CD4-positive, alpha-beta T cell (primary cell): ENCODE results near the gene RPS15A. TPM values are rescaled to one million over a fixed set of nuclear protein-coding genes. Genes with fewer than 3 reads are reported as not detected.

Experiments used
- ATAC-seq: fragments of 200-7000 bp; cut with Tn5 transposase; one replicate; pipeline ENCODE4 v1.10.0; 2022; ENCODE audit warnings: mild to moderate bottlenecking; ENCODE audit not compliant: poor library complexity
- CTCF ChIA-PET: fragments of 350-600 bp; sonication (Branson Sonifier 250); formaldehyde crosslinking; loops from one replicate; lab custom pipeline; 2021; ENCODE audit warnings: antibody characterized with exemption, inconsistent platforms; lab: Charles Lee
- POLR2A ChIA-PET: fragments of 350-600 bp; sonication (Branson Sonifier 250); formaldehyde crosslinking; loops from one replicate; lab custom pipeline; 2021; ENCODE audit warnings: antibody characterized with exemption, inconsistent platforms; lab: Charles Lee
- DNase-seq, 14 experiments: peaks; one replicate each; pipeline ENCODE4 v3.0.0-alpha.2; 2013 to 2020; ENCODE audit warnings: mixed read lengths in 2 of 14
- H3K27ac ChIP-seq, 2 donors: one replicate each; pipeline versions ENCODE4 v1.5.1 to v1.7.0; 2013; ENCODE audit warnings: low read length in 2 of 2, low read depth in 1 of 2, mild to moderate bottlenecking in 1 of 2
- H3K27me3 ChIP-seq, 2 experiments: 1 replicate in 1 of 2; 2 replicates in 1 of 2; pipeline versions ENCODE4 v1.6.1 to v1.7.0; 2013; ENCODE audit warnings: low read length in 2 of 2, control low read depth in 1 of 2, mild to moderate bottlenecking in 1 of 2, moderate library complexity in 1 of 2; ENCODE audit not compliant: insufficient read depth in 2 of 2, control insufficient read depth in 1 of 2
- H3K36me3 ChIP-seq: one replicate; pipeline ENCODE4 v1.6.1; 2013; ENCODE audit warnings: low read length, control low read depth; ENCODE audit not compliant: insufficient read depth
- H3K4me1 ChIP-seq: one replicate; pipeline ENCODE4 v1.6.1; 2013; ENCODE audit warnings: low read length, control low read depth; ENCODE audit not compliant: insufficient read depth
- H3K4me3 ChIP-seq: one replicate; pipeline ENCODE4 v1.5.1; 2013; ENCODE audit warnings: mild to moderate bottlenecking, low read length, moderate library complexity
- H3K9me3 ChIP-seq, 2 experiments: 1 replicate in 1 of 2; 2 replicates in 1 of 2; pipeline versions ENCODE4 v1.6.1 to v1.7.0; 2013; ENCODE audit warnings: low read length in 2 of 2, mild to moderate bottlenecking in 2 of 2, control low read depth in 1 of 2, moderate library complexity in 1 of 2; ENCODE audit not compliant: control insufficient read depth in 1 of 2, insufficient read depth in 1 of 2
- H3K27ac Mint-ChIP-seq: one replicate; pipeline ENCODE4 v1.8.0; 2020; ENCODE audit warnings: mixed read lengths
- H3K27me3 Mint-ChIP-seq: one replicate; pipeline ENCODE4 v1.8.0; 2021; ENCODE audit warnings: mixed read lengths
- H3K36me3 Mint-ChIP-seq: one replicate; pipeline ENCODE4 v1.8.0; 2021; ENCODE audit warnings: low read depth, mixed read lengths
- H3K4me1 Mint-ChIP-seq: one replicate; pipeline ENCODE4 v1.8.0; 2021; ENCODE audit warnings: low read depth, mixed read lengths
- H3K4me3 Mint-ChIP-seq: one replicate; pipeline ENCODE4 v1.8.0; 2020; ENCODE audit warnings: mild to moderate bottlenecking, mixed read lengths
- H3K9me3 Mint-ChIP-seq: one replicate; pipeline ENCODE4 v1.8.0; 2020; ENCODE audit warnings: mixed read lengths
- intact Hi-C, 2 experiments: fragments of 100-400 bp; cut with DNase I in 1 of 2; cut with micrococcal nuclease in 1 of 2; formaldehyde crosslinking; loops; one replicate each; pipeline versions ENCODE4 v1.15.1 to v1.9.0; 2023 to 2025; cut with DNase I, micrococcal nuclease
- total RNA-seq, 174 experiments: library from RNA in 2 of 174; stranded (reverse) in 2 of 174; gene quantifications; one replicate each; pipeline ENCODE4 v1.2.3 and lab custom pipeline; 2021 to 2026
- TF ChIP-seq, protein P1 (sequence below): fragments of 200-600 bp; IDR thresholded peaks from one replicate; pipeline ENCODE4 v1.8.0; 2022; ENCODE audit warnings: antibody characterized with exemption, mild to moderate bottlenecking

The RPS15A gene
- total RNA-seq, 2 experiments from 2014 or later = 3,821 to 3,943 TPM

DNA sequence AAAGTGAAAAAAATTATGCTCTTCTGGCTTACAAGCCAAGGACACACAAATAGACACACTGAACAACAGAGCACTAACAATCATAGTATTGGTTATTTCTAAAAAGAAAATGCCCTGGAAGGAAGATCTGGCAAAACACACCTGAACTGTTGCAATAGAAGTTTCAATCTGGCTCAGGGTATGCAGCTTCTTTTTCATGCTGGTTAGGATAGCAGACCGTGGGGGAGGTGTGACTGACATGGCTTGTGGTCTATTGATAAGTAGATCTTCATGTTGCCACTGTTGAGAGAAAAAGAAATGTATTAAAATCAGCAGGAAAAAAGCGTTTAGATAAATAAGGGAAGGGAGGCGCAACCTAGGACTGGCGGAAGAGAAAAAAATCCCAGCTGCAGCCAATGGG lies 37.8 kb upstream of the RPS15A start:
- intact Hi-C loops = no loop called here
- no peaks in the 10 kb centered on the region for H3K27me3 Mint-ChIP-seq
- H3K4me1 ChIP-seq = no peaks in the 10 kb centered on the region
- no peaks in the 10 kb centered on the region for H3K4me1 Mint-ChIP-seq
- ATAC-seq (no peak), DNase-seq (no peak)
- no peak overlapping the region for H3K27ac ChIP-seq
- H3K36me3 ChIP-seq = peaks cover 45% of the 10 kb centered on the region
- ChIA-PET POLR2A (interaction anchor here (0.8 kb wide), 1 partner anchor 26 kb away, joined by 4 read pairs; no protein-coding TSS in a partner anchor), CTCF (interaction anchor here (1.2 kb wide), 1 partner anchor 26 kb away, joined by 3 read pairs; the partner anchor contains the start of gene ARL6IP1)
- no peak overlapping the region for H3K4me3 ChIP-seq
- H3K27me3 ChIP-seq = no peaks in the 10 kb centered on the region
- H3K9me3 Mint-ChIP-seq = no peaks in the 10 kb centered on the region
- TF ChIP-seq, protein P1, sequence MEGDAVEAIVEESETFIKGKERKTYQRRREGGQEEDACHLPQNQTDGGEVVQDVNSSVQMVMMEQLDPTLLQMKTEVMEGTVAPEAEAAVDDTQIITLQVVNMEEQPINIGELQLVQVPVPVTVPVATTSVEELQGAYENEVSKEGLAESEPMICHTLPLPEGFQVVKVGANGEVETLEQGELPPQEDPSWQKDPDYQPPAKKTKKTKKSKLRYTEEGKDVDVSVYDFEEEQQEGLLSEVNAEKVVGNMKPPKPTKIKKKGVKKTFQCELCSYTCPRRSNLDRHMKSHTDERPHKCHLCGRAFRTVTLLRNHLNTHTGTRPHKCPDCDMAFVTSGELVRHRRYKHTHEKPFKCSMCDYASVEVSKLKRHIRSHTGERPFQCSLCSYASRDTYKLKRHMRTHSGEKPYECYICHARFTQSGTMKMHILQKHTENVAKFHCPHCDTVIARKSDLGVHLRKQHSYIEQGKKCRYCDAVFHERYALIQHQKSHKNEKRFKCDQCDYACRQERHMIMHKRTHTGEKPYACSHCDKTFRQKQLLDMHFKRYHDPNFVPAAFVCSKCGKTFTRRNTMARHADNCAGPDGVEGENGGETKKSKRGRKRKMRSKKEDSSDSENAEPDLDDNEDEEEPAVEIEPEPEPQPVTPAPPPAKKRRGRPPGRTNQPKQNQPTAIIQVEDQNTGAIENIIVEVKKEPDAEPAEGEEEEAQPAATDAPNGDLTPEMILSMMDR = no peak
- no peak overlapping the region for H3K4me3 Mint-ChIP-seq
- no peak overlapping the region for H3K27ac Mint-ChIP-seq
- no peaks in the 10 kb centered on the region for H3K9me3 ChIP-seq
- H3K36me3 Mint-ChIP-seq = peaks cover 48% of the 10 kb centered on the region

DNA sequence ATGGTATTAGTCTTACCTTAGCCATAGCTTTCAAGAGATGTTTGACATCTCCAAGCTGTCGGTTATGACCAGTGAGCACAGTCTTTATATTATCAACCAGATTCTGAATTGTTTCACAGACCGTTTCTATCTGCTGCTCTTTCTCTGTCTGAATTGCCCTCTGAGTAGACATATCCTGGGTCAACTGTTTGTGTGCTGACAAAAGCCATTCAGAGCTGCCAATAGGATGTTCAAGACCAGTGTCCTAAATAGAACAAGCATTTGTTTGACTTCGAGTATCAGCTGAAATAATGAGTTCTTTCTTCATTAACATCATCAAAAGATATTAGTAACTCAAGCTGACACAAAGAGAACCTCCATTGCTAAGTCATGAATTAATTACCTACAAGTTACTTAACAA lies 26.2 kb upstream of the RPS15A start:
- ChIA-PET POLR2A (interaction anchor here (1.3 kb wide), 1 partner anchor 14 kb away, joined by 4 read pairs; no protein-coding TSS in a partner anchor), CTCF (interaction anchor here (1.2 to 1.5 kb wide), 2 partner anchors 11 to 15 kb away, joined by 4 to 5 read pairs; partner anchors contain the start of gene ARL6IP1)
- H3K4me1 ChIP-seq = peaks cover 9% of the 10 kb centered on the region
- H3K4me3 Mint-ChIP-seq = no peak overlapping the region
- DNase-seq = no peak
- no peak overlapping the region for H3K27ac ChIP-seq
- H3K27ac Mint-ChIP-seq = no peak overlapping the region
- H3K27me3 ChIP-seq = no peaks in the 10 kb centered on the region
- no peaks in the 10 kb centered on the region for H3K9me3 Mint-ChIP-seq
- H3K36me3 ChIP-seq = peaks cover 65% of the 10 kb centered on the region
- H3K9me3 ChIP-seq = no peaks in the 10 kb centered on the region
- TF ChIP-seq, protein P1 = no peak
- H3K27me3 Mint-ChIP-seq = no peaks in the 10 kb centered on the region
- peaks cover 14% of the 10 kb centered on the region for H3K4me1 Mint-ChIP-seq
- intact Hi-C loops = no loop called here
- no peak overlapping the region for H3K4me3 ChIP-seq
- ATAC-seq = no peak
- peaks cover 82% of the 10 kb centered on the region for H3K36me3 Mint-ChIP-seq

DNA sequence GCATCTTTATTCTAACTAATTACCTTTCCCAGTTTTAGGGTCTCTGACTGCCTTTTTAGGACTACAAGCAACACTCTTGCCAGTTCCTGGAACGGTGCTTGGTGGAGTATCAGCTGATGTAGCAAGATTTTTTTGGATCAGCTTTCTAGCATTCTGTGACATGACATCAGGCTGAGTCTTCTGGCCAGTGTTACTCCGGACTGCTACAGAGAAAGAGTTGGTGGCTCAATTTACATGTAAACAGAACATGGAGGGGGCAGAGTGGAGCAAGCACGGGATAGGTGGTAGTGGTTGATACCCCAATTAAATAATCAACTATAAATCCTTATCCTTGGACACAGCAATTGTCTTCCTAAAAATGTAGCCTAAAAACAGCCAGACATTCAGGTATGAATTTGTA lies 21.8 kb upstream of the RPS15A start:
- DNase-seq (no peak), ATAC-seq (no peak)
- H3K36me3 ChIP-seq = peaks cover 75% of the 10 kb centered on the region
- no peaks in the 10 kb centered on the region for H3K27me3 ChIP-seq
- H3K27me3 Mint-ChIP-seq = no peaks in the 10 kb centered on the region
- H3K4me1 ChIP-seq = no peaks in the 10 kb centered on the region
- ChIA-PET CTCF (no interaction called here), POLR2A (no interaction called here)
- peaks cover 83% of the 10 kb centered on the region for H3K36me3 Mint-ChIP-seq
- no peak overlapping the region for H3K4me3 Mint-ChIP-seq
- no peaks in the 10 kb centered on the region for H3K9me3 Mint-ChIP-seq
- H3K4me3 ChIP-seq = no peak overlapping the region
- no peaks in the 10 kb centered on the region for H3K9me3 ChIP-seq
- H3K27ac Mint-ChIP-seq = no peak overlapping the region
- H3K27ac ChIP-seq = no peak overlapping the region
- intact Hi-C loops = loop anchor here in 1 of 2 experiments (5.0 kb wide), 1 partner anchor 95 kb away; no protein-coding TSS in a partner anchor
- TF ChIP-seq, protein P1 = no peak
- H3K4me1 Mint-ChIP-seq = no peaks in the 10 kb centered on the region
